ENCODE measurements around the gene CHAC2.

Gene CHAC2

DNA sequence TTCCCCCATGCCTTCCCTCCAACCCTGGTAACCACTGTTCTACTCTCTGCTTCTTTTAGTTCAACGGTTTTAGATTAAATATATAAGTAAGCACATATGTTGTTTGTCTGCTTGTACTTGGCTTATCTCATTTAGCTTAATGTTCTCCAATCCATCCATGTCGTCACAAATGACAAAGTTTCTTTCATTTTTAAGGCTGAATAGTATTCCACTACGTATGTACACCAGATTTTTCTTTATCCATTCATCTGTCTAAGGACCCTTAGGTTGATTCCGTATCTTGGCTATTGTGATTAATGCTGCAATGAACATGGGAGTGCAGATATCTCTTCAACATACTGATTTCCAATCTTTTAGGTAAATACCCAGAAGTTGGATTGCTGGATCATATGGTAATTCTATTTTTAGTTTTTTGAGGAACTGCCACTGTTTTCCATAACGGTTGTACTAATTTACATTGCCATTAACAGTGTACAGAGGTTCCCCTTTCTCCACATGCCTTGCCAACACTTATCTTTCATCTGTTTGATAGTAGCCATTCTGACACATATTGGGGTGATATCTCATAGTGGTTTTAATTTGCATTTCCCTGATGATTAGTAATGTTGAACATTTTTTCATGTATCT is 11.0 kb downstream of the CHAC2 start:
- DNase-seq (ENCODE audit: low spot score): no peak

- no peak for DNase-seq (ENCODE audit: low spot score)
Measured at GRCh38 chr2:53780056-53780455, 12.5 kb downstream of the CHAC2 start.

GRCh38 chr2:53782676-53783075 is 15.1 kb downstream of the CHAC2 start:
- DNase-seq (ENCODE audit: low spot score): no peak

DNA sequence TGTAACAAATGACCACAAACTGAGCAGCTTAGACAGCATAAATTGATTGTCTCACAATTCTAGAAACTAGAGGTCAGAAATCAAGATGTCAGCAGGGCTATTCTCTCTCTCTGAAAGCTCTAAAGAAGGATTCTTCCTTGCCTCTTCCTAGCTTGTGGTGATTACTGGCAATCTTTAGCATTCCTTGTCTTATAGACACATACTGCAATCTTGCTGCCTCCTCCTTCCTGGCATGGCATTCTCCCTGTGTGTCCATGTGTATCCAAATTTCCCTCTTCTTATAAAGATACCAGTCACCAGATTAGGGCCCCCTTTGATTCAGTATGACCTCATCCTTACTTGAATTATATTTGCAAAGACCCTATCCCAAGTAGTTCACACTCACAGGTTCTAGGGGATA is 16.8 kb downstream of the CHAC2 start:
- no peak for DNase-seq (ENCODE audit: low spot score)

- no peak for DNase-seq (ENCODE audit: low spot score)
Measured at GRCh38 chr2:53785366-53785765, 17.8 kb downstream of the CHAC2 start.

DNA sequence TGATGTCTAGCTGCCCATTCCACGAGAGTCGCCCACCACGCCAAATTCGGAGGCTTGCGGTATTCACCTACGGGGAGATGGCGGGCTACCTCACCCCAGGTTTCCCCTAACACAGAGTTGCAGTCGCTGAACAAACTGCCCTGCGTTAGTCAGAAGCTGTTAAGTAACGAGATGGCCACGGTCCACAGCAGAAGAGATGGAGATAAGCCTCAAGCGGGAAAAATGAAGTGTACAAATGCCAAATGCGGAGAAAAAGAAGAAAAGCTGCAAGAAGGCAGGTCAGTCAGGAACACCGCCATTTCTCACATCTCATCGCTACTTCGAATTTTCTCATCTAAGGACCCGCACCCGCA is 18.7 kb downstream of the CHAC2 start:
- DNase-seq (ENCODE audit: low spot score): peak; percentile 66

- peak; percentile 94 for DNase-seq (ENCODE audit: low spot score)
Measured at GRCh38 chr2:53786705-53787613, 19.4 kb downstream of the CHAC2 start, which contains the start of the genes ASB3 and ERLEC1. ASB3 (minus strand) TSS chr2:53786953; CDS start chr2:53765572, 21,381 bp downstream. ERLEC1 (plus strand) TSS chr2:53787044; CDS start chr2:53787211, 167 bp downstream.

DNA sequence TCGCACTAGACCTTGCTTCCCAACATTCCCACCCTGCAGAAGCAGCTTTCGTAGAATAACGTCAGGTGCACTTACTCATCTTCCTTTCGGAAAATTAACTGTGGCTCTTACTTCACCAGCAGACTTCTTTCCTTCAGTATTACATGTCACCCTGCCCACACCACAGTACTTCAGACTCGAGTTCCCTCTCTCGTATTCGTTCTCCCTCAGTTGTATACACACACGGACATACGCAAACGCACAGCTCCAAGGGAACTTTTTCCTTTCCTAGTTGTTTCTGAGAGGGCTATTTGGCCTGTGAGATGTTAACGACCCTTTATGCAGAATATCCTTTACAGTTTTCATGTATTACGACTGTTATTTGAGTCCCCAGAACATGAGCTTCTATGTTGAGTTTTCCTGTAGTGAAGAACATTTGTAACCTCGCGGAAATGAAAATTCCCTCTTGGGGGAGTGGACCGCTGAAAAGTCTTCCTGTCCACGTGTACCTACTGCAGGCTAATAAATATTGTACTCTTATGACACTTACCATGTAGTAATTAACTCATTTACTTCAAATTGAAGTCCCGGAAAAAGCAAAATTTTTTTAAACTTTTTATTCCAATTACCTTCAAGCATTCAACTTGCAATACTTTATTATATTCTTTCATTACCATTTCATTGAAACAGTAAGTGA is 20.1 kb downstream of the CHAC2 start:
- peak; percentile 53 for DNase-seq (ENCODE audit: low spot score)

- no peak for DNase-seq (ENCODE audit: low spot score)
Measured at GRCh38 chr2:53793261-53793660, 25.7 kb downstream of the CHAC2 start.

DNA sequence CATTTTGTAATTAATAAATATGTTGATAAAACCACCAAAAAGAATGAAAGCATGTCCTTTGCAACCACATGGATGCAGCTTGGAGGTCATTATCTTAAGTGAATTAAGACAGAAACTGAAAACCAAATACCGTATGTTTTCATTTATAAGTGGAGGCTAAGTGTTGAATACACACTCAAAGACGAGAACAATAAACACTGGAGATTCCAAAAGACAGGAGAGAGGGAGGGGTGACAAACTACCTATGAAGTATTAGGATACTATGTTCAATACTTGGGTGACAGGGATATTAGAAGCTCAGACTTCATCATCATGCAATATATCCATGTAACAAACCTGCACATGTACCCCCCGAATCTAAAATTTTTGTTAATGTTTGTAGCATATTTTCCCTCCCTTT is 26.2 kb downstream of the CHAC2 start:
- DNase-seq (ENCODE audit: low spot score): no peak

- no peak for DNase-seq (ENCODE audit: low spot score)
Measured at GRCh38 chr2:53801547-53801946, 33.9 kb downstream of the CHAC2 start.

GRCh38 chr2:53802617-53803151 is 35.1 kb downstream of the CHAC2 start:
- no peak for DNase-seq (ENCODE audit: low spot score)

- DNase-seq (ENCODE audit: low spot score): no peak
Measured at GRCh38 chr2:53811601-53812000, 44.0 kb downstream of the CHAC2 start.

- no peak for DNase-seq (ENCODE audit: low spot score)
Measured at GRCh38 chr2:53813151-53813550, 45.5 kb downstream of the CHAC2 start.

DNA sequence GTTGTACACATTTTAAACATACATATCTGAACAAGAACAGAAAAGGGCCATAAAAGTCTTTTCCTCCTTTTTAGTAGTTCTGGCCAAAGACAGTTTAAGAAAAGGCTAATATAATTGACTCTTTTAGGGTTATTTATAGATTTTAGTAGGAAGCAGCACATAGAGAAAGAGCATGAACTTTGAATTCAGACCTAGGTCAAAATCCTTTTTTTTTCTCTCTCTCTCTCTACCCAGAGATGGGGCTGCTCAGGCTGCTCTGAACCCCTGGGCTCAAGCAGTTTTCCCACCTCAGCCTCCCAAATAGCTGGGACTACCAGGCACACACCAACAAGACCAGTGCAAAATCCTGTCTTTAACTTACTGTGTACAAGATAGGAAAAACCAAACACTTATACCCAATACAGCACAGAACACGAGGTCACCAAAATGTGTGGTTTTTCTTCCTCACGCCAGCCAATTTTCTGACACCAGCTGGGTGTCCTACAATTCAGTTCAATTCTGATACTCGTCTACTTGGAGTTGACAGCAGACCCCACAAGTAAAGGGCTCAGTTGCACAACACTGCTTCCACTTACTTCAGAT is 51.3 kb downstream of the CHAC2 start:
- no peak for DNase-seq (ENCODE audit: low spot score)

- DNase-seq (ENCODE audit: low spot score): no peak
Measured at GRCh38 chr2:53819634-53820033, 52.0 kb downstream of the CHAC2 start.

DNA sequence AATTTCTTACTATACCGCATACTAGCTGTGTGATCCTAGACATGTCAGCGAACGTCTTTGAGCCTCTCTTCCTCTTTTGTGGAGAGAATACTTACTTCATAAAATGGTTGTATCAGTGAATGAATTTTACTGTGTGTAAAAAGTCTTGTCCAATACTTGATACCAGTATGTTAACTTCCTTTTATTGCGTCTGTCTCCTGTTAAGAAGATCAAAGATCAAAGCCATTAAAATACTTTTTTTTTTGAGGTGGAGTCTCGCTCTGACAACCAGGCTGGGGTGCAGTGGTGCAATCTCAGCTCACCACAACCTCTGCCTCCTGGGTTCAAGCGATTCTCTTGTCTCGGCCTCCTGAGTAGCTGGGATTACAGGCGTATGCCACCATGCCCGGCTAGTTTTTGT is 52.4 kb downstream of the CHAC2 start:
- DNase-seq (ENCODE audit: low spot score): no peak

- no peak for DNase-seq (ENCODE audit: low spot score)
Measured at GRCh38 chr2:53820711-53821110, 53.1 kb downstream of the CHAC2 start.

DNA sequence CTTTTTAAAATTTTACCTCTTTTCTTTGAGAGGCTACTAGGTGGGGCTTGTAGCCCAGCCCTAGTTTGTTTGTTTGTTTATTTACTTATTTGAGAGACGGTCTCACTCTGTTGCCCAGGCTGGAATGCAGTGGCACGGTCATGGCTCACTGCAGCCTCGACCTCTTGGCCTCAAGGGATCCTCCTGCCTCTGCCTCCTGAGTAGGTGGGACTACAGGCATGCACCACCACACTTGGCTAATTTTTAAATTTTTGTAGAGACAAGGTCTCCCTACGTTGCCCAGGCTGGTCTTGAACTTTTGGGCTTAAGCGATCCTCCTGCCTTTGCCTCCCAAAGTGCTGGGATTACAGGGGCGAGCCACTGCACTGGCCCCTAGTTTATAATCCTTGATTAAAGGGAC is 54.2 kb downstream of the CHAC2 start:
- no peak for DNase-seq (ENCODE audit: low spot score)

DNA sequence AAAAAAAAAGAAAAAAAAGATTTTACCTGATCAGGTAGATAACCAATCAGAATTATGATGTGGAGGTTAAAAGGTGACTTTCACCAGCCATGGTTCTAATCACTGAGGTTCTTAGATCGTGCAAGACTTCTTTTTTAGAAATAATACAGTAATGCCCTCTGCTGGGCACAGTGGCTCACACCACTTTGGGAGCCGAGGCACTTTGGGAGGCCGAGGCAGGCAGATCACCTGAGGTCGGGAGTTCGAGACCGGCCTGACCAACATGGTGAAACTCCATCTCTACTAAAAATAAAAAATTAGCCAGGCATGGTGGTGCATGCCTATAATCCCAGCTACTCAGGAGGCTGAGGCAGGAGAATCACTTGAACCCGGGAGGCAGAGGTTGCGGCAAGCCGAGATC is 56.0 kb downstream of the CHAC2 start:
- peak; percentile 52 for DNase-seq (ENCODE audit: low spot score)

All from NAMALWA (cell line).